BE2C (cell line): ENCODE results near the gene MGAT4B.
"Not testable (repeated sequence)": the region's sequence is repeated elsewhere in the genome, so short reads cannot be mapped to it uniquely, and the experiment has no call there.

Experiments used
- DNase-seq: peaks from one replicate; pipeline ENCODE4 v3.0.0-alpha.2; 2020
- H3K27me3 ChIP-seq: fragments of 250-450 bp; sonication (Bioruptor Pico); 2 replicates; pipeline ENCODE4 v1.5.1; 2020; ENCODE audit warnings: mild to moderate bottlenecking
- H3K36me3 ChIP-seq: fragments of 250-450 bp; sonication (Bioruptor Pico); 2 replicates; pipeline ENCODE4 v1.5.1; 2020; ENCODE audit warnings: mild to moderate bottlenecking
- H3K4me1 ChIP-seq: fragments of 250-450 bp; sonication (Bioruptor Pico); 2 replicates; pipeline ENCODE4 v1.5.1; 2020
- H3K4me3 ChIP-seq: 2 replicates; pipeline ENCODE4 v1.5.1; 2011; ENCODE audit warnings: low read depth, low read length
- H3K9me3 ChIP-seq: fragments of 250-450 bp; sonication (Bioruptor Pico); 2 replicates; pipeline ENCODE4 v1.5.1; 2020
- CTCF ChIP-seq: IDR thresholded peaks from 2 replicates; pipeline ENCODE4 v1.5.1; 2012; ENCODE audit warnings: mild to moderate bottlenecking, low read depth, low read length

The MGAT4B gene

GRCh38 chr5:179794575-179794974 is 12.1 kb downstream of the MGAT4B start:
- peaks cover 9% of the 10 kb centered on the region for H3K36me3 ChIP-seq
- no peaks in the 10 kb centered on the region for H3K4me1 ChIP-seq
- H3K27me3 ChIP-seq: no peaks in the 10 kb centered on the region
- no peak overlapping the region for H3K4me3 ChIP-seq
- DNase-seq: no peak
- no peaks in the 10 kb centered on the region for H3K9me3 ChIP-seq
- TF ChIP-seq CTCF: no peak

GRCh38 chr5:179794171-179794570 is 12.5 kb downstream of the MGAT4B start:
- DNase-seq: no peak
- Histone ChIP-seq H3K9me3 (no peaks in the 10 kb centered on the region), H3K27me3 (no peaks in the 10 kb centered on the region), H3K4me1 (no peaks in the 10 kb centered on the region), H3K36me3 (peaks cover 7% of the 10 kb centered on the region), H3K4me3 (no peak overlapping the region)
- TF ChIP-seq CTCF: no peak

GRCh38 chr5:179793468-179794139 is 13.1 kb downstream of the MGAT4B start, which contains the start of gene LTC4S:
Gene LTC4S (plus strand): TSS chr5:179793986. CDS start chr5:179794081, 95 bp downstream.
- no peak for TF ChIP-seq CTCF
- Histone ChIP-seq H3K4me1 (no peaks in the 10 kb centered on the region), H3K36me3 (peaks cover under 1% of the 10 kb centered on the region), H3K4me3 (no peak within 1 kb of the TSS), H3K27me3 (no peaks in the 10 kb centered on the region), H3K9me3 (no peaks in the 10 kb centered on the region)
- no peak for DNase-seq

- DNase-seq: no peak
- no peak for TF ChIP-seq CTCF
- H3K4me1 ChIP-seq: no peaks in the 10 kb centered on the region
- no peaks in the 10 kb centered on the region for H3K27me3 ChIP-seq
- H3K9me3 ChIP-seq: no peaks in the 10 kb centered on the region
- no peak overlapping the region for H3K4me3 ChIP-seq
- no peaks in the 10 kb centered on the region; the same call in 1 of the 2 replicates for H3K36me3 ChIP-seq
Measured at GRCh38 chr5:179792612-179793467, 13.8 kb downstream of the MGAT4B start.

GRCh38 chr5:179791881-179792611 is 14.6 kb downstream of the MGAT4B start:
- DNase-seq: no peak
- no peak for TF ChIP-seq CTCF
- no peaks in the 10 kb centered on the region for H3K36me3 ChIP-seq
- no peak overlapping the region for H3K4me3 ChIP-seq
- H3K4me1 ChIP-seq: no peaks in the 10 kb centered on the region
- H3K9me3 ChIP-seq: no peaks in the 10 kb centered on the region
- no peaks in the 10 kb centered on the region for H3K27me3 ChIP-seq

- H3K4me1 ChIP-seq, H3K36me3 ChIP-seq, H3K27me3 ChIP-seq, H3K9me3 ChIP-seq, H3K4me3 ChIP-seq, DNase-seq: not testable (repeated sequence)
Measured at GRCh38 chr5:179789278-179789677, 17.4 kb downstream of the MGAT4B start.
